ENCODE measurements around the gene GRHL3. TPM values are rescaled to one million over a fixed set of nuclear protein-coding genes. Genes with fewer than 3 reads are reported as not detected.

Gene GRHL3
- total RNA-seq, 4 donors from 2014 or later, result 93.6 to 154 (median 129) TPM

DNA sequence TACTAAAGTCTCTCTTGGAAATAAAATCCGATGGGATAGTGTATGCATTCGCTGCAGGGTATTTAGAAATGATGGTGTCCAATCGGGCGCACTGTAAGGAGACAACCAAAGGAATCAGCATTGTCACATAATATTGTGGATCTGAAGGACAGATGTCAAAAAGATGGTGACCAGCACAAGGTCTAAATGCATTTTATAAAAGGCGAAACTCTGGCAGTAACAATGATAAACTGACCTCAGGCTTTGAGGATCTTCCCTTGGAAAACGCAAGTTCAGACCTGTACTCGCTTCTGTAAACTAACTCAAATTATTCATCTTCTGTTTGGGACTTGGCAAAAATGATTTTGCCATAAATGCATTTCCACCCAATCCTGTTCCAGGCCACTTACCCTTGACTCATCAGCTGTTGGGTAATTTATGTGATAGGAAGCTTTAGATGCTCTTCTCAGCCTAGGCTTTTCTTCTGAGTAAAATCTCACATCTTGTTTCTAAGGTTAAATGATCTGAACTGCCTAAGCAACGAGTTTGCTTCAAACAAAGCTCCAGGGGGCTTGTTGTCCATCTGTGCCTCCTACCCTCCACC lies 60.7 kb downstream of the GRHL3 start:
- DNase-seq (ENCODE audit: low spot score in 2 of 2), result no peak
- no peaks in the 10 kb centered on the region for H3K9me3 ChIP-seq
- H3K36me3 ChIP-seq, result no peaks in the 10 kb centered on the region
- H3K4me3 ChIP-seq, result no peak overlapping the region
- peaks cover 38% of the 10 kb centered on the region for H3K4me1 ChIP-seq
- peak overlapping the region; percentile 49 for H3K27ac ChIP-seq
- TF ChIP-seq EP300 (IDR thresholded peaks at IDR 0.05), result no peak
- H3K27me3 ChIP-seq, result no peaks in the 10 kb centered on the region
- WGBS, result 63% methylated on average over 8 of the region's 8 CpGs

DNA sequence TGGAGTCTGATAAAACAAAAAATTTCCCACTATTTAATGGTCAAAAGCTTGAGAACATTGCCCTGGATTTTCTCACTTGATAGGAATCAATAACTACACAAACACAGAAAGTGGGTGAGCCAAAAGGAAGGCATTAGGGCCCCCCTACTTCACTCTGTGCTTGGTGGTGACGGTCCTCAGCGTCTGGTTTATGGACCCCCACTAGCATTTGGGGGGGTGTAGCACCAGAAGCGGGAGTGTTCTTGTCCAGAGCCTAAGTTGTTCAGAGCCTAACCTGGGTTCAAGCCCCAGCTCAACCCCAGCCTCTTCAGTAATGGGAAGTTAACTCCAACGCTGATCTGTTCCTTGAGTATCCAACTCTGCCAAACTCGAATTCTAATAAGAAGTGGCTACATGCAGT lies 61.4 kb downstream of the GRHL3 start:
- Histone ChIP-seq H3K4me3 (no peak overlapping the region), H3K27ac (peak overlapping the region; percentile 49), H3K36me3 (no peaks in the 10 kb centered on the region), H3K4me1 (peaks cover 43% of the 10 kb centered on the region), H3K27me3 (no peaks in the 10 kb centered on the region), H3K9me3 (no peaks in the 10 kb centered on the region)
- DNase-seq (ENCODE audit: low spot score in 2 of 2), result no peak
- WGBS, result 95% methylated on average over 5 of the region's 5 CpGs
- TF ChIP-seq POLR2A (IDR thresholded peaks at IDR 0.05) (no peak), EP300 (IDR thresholded peaks at IDR 0.05) (no peak)
- TF ChIP-seq, protein P1, sequence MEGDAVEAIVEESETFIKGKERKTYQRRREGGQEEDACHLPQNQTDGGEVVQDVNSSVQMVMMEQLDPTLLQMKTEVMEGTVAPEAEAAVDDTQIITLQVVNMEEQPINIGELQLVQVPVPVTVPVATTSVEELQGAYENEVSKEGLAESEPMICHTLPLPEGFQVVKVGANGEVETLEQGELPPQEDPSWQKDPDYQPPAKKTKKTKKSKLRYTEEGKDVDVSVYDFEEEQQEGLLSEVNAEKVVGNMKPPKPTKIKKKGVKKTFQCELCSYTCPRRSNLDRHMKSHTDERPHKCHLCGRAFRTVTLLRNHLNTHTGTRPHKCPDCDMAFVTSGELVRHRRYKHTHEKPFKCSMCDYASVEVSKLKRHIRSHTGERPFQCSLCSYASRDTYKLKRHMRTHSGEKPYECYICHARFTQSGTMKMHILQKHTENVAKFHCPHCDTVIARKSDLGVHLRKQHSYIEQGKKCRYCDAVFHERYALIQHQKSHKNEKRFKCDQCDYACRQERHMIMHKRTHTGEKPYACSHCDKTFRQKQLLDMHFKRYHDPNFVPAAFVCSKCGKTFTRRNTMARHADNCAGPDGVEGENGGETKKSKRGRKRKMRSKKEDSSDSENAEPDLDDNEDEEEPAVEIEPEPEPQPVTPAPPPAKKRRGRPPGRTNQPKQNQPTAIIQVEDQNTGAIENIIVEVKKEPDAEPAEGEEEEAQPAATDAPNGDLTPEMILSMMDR (IDR thresholded peaks at IDR 0.05), result no peak

DNA sequence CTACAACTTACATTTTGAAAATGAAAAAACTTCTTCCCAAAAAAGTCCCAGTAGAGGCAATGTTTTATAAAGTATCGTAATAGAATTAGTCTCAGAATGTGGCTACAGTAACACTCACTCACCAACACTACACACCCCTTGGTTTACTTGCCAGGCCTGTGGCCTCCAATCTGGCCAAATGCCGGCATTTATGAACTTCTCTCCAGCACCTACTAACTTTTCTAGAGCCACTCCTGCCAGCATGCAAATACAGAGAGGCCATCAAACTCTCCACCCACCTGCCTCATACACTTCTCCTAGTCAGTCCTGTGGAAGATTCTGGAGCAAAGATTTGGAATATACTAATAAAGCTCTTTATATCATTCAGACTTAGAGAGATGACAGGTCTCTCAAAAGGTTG lies 62.1 kb downstream of the GRHL3 start:
- Histone ChIP-seq H3K27ac (peak overlapping the region; percentile 49), H3K9me3 (no peaks in the 10 kb centered on the region), H3K27me3 (no peaks in the 10 kb centered on the region), H3K36me3 (no peaks in the 10 kb centered on the region), H3K4me1 (peaks cover 47% of the 10 kb centered on the region), H3K4me3 (no peak overlapping the region)
- TF ChIP-seq EP300 (IDR thresholded peaks at IDR 0.05), result no peak
- TF ChIP-seq, protein P1 (IDR thresholded peaks at IDR 0.05), result no peak
- no peak for TF ChIP-seq POLR2AphosphoS5 (IDR thresholded peaks at IDR 0.05)
- TF ChIP-seq POLR2A (IDR thresholded peaks at IDR 0.05), result no peak
- peak in 1 of 2 donors; percentile 41 for DNase-seq (ENCODE audit: low spot score in 2 of 2)
- WGBS, result 80% methylated on average over 2 of the region's 2 CpGs

DNA sequence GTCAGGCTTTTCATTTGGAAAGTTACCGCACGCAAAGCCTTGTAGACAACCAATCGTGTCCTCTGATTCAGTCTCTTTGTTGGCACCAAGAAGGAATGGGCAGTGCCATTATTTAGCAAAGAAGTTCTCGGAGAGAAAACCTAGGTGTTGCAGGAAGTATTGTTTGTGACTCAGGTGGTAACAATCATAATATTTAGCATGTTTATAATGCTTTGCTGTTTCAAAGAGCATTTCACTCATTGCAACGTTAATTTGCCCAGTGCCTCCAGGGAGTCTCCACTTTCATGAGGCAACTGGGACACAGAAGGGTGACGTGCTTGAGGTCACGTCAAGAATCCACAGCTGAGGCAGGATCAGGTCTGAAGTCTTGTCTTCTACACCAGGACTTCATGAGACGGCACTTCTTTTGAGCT lies 63.0 kb downstream of the GRHL3 start:
- H3K27ac ChIP-seq, result peak overlapping the region; percentile 47
- no peaks in the 10 kb centered on the region for H3K9me3 ChIP-seq
- DNase-seq (ENCODE audit: low spot score in 2 of 2), result peak in 1 of 2 donors; percentile 48
- peaks cover 54% of the 10 kb centered on the region for H3K4me1 ChIP-seq
- H3K36me3 ChIP-seq, result no peaks in the 10 kb centered on the region
- WGBS, result 84% methylated on average over 8 of the region's 8 CpGs
- no peaks in the 10 kb centered on the region for H3K27me3 ChIP-seq
- H3K4me3 ChIP-seq, result no peak overlapping the region
- TF ChIP-seq EP300 (IDR thresholded peaks at IDR 0.05), result no peak
- no peak for TF ChIP-seq POLR2A (IDR thresholded peaks at IDR 0.05)
- TF ChIP-seq POLR2AphosphoS5 (IDR thresholded peaks at IDR 0.05), result no peak
- TF ChIP-seq, protein P1 (IDR thresholded peaks at IDR 0.05), result no peak

DNA sequence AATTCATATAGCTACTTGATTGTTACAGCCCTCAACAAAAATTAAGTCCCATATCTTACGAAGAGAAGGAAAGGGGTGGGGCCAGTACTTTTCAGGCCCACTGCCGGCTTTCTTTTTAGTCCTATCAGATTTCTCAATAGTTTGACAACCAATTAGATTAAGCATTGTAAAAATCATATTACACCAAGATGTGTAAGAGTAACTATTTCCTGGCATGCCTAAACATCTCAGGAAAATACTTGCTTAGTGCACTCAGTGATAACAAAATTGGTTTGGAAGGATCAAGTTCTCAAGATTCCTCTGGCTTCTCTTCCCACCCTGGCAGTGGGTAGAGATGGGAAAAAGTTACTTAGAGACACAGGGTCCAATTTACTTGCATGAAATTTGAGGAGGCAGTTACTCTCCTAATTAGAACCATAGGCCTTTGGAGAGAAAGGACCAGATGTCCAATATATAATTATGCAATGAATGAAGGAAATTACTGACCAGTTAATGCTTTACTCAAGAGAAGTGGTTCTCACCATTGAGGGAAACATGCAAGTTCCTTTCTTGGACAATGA lies 64.3 kb downstream of the GRHL3 start:
- peaks cover 63% of the 10 kb centered on the region for H3K4me1 ChIP-seq
- DNase-seq (ENCODE audit: low spot score in 2 of 2), result peak in 1 of 2 donors; percentile 31
- TF ChIP-seq EP300 (IDR thresholded peaks at IDR 0.05) (no peak), POLR2AphosphoS5 (IDR thresholded peaks at IDR 0.05) (no peak), POLR2A (IDR thresholded peaks at IDR 0.05) (no peak)
- TF ChIP-seq, protein P1 (IDR thresholded peaks at IDR 0.05), result no peak
- 68% methylated on average over 2 of the region's 2 CpGs for WGBS
- no peak overlapping the region for H3K27ac ChIP-seq
- no peaks in the 10 kb centered on the region for H3K36me3 ChIP-seq
- no peaks in the 10 kb centered on the region for H3K9me3 ChIP-seq
- H3K27me3 ChIP-seq, result no peaks in the 10 kb centered on the region
- no peak overlapping the region for H3K4me3 ChIP-seq

Data from suprapubic skin (tissue), 4 donors.